ENCODE results near the gene OVOL2.
"Not testable (repeated sequence)": the region's sequence is repeated elsewhere in the genome, so short reads cannot be mapped to it uniquely, and the experiment has no call there.

Gene OVOL2

DNA sequence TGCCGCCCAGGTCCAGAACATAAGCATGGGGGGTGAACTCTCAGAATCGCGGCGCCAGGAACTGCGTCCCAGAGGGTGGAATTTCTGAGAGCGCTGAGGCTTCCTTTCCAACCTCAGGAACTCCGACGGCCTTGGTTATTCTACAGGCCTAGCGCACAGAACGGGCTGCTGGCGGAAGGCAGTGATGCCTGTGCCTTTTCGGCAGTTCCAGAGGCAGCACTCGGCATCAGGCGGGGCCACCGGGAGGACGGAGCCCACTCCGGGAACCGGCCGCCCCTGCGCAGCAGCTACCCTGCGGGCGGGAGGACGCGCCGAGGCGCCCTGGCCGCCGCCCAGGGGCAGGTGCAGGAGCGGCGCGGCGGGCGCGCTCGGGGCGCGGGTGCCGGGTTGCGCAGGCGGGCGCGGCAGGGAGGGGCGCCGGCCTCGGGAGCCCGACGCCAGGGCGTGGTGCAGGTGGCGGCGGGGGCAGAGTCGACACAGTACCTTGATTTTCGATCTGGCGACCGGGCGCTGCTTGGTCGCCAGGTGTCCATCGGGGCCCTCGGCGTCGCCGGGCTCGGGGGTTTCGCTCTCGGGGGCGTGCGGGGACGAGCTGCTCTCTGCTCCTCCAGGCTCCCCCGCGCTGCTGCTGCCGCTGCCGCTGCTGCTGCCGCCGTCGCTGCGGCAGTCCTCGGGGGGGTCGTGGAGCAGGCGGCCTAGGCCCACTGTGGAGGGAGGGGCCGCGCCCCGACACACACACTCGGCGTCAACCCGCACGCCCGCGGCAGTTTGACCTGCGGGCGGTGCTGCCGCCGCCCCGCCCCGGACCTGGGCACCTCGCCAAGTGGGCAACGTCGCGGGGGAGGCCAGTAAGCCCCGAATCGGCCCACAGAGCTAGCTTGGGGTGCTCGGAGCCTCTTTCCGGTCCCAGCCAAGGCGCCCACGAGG, 1.3 kb downstream of the OVOL2 start:
- DNase-seq: no peak

GRCh38 chr20:18055261-18055660, 2.5 kb downstream of the OVOL2 start:
- no peak for DNase-seq

DNA sequence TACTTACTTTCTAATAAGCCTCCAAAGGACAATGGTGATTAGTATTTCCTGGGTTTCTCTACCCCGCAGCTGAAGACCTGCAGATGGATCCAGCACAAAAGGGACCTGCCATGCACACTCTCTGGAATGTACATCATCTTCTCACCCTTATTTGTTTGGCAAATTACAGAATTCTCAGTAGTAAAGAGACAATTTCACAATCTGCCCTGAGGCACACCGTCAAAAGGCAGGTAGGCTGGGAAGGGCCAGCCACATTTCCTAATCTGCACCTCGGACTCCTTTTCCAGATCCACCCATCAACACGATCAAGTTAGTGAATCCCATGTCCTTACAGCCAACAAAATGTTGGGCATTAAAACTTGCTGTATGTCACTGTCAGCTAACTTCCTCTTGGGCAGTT, 4.9 kb downstream of the OVOL2 start:
- DNase-seq: no peak

DNA sequence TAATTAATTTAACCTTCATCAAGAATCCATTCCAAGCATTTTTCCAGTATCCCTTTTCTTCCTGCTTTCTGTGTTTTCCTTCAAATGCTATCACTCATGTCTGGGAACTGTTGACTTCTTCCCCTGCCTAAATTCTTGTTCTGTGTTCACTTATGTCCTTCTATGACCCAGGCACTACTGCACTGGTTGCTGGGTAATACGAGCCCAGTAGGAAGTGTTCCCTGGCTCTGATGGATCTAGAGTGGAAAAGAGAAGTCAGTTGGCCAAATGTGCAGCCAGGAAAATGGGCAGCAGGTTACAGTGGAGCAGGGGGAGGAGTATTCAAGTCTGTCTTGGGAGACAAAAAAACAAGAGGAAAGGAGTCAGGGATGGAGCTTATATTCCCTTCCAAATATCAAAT, 7.1 kb downstream of the OVOL2 start:
- no peak for DNase-seq

GRCh38 chr20:18048176-18048575, 9.5 kb downstream of the OVOL2 start:
- no peak for DNase-seq

GRCh38 chr20:18046535-18046934, 11.2 kb downstream of the OVOL2 start:
- DNase-seq: no peak

- DNase-seq: no peak
These were observed 15.5 kb downstream of the OVOL2 start for GRCh38 chr20:18042229-18042628.

GRCh38 chr20:18041462-18041861, 16.3 kb downstream of the OVOL2 start:
- no peak for DNase-seq

DNA sequence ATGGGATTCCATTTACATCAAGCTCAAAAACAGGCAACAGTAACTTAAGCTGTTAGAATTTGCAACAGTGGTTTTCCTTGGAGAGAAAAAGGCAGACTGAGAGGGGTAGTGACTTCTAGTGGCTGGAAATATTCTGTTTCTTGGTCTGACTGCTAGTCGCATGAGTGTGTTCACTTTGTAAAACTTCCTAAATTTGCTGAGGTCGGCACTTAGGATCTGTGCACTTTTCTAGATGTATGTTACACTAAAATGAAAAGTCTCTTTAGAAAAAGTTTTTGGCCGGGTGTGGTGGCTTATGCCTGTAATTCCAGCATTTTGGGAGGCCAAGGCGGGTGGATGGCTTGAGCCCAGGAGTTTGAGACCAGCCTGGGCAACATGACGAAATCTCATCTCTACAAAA, 18.7 kb downstream of the OVOL2 start:
- no peak for DNase-seq

DNA sequence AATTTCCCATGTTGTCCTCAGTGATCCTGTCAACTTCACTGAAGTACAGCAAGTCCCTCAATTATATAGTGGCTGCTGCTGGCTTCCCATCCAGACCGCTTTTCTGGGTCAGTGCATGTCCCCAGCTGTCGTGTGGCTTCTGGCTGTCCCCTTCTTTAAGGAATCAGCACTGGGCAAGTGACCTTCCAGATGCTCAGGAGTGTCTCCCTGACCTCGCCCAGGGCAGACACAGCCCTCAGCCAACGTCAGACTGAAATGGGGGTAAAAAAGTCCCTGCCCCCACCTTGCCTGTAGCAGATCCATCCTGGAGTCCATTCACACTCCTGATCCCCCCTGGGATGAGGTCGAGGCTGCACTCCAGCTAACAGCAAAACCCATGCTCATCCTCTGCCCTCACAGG, 23.7 kb downstream of the OVOL2 start:
- DNase-seq: no peak

- no peak for DNase-seq
These were observed 24.5 kb downstream of the OVOL2 start for GRCh38 chr20:18032977-18033892.

GRCh38 chr20:18031888-18032509, 25.7 kb downstream of the OVOL2 start:
- DNase-seq: no peak

GRCh38 chr20:18031050-18031449, 26.7 kb downstream of the OVOL2 start:
- no peak for DNase-seq

GRCh38 chr20:18030020-18030419, 27.7 kb downstream of the OVOL2 start:
- no peak for DNase-seq

DNA sequence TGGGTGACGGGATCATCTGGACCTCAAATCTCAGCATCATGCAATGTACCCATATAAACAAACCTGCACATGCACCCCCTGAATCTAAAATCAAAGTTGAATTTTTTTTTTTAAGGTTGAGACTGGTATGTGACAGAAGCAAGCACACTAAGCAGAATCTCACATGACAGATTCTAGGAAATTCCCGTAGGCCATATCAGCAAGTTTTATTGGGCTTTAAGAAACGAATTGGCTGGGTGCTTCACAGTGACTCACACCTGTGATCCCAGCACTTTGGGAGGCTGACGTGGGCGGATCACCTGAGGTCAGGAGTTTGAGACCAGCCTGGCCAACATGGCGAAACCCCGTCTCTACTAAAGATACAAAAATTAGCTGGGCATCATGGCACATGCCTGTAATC, 30.7 kb downstream of the OVOL2 start:
- not testable (repeated sequence) for DNase-seq

GRCh38 chr20:18024606-18025127, 33.0 kb downstream of the OVOL2 start:
- DNase-seq: no peak

DNA sequence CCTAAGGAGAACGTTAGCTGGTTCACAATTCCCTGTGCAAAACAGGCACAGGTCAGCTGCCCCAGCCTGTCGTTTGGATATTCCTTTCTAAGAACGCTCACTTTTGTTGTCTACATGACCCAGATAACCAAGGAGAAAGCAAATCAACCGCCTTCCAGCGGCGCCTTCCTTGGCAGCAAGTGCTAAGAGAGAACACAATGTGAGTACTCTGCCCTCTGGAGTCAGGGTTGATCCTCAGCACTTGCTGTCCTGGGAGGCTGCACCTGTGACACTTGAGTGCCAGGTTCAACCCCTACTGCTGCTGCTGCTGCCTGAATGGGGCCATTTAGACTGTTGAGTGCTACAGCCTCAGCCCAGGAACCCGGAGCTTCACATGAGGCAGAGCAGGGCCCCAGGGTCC, 36.8 kb downstream of the OVOL2 start:
- no peak for DNase-seq

- DNase-seq: no peak
These were observed 38.6 kb downstream of the OVOL2 start for GRCh38 chr20:18019068-18019467.

- no peak for DNase-seq
These were observed 39.6 kb downstream of the OVOL2 start for GRCh38 chr20:18018100-18018499.

DNA sequence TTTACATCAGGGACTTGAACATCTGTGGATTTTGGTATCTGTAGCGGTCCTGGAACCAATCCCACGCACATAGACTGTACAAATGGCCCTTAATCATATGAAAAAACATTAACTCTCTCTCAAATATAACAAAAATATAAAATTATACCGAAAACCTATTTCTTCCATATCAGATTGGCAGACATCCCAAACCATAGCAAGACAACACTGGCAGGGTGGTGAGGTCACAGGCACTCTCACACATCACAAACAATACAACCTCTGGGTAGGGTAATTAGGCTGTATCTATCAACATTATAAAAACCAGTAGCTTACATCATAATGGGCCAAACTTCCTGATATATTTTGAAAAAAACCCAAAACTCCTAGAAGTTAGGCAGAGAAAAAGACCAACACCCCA, 40.9 kb downstream of the OVOL2 start:
- DNase-seq: no peak

DNA sequence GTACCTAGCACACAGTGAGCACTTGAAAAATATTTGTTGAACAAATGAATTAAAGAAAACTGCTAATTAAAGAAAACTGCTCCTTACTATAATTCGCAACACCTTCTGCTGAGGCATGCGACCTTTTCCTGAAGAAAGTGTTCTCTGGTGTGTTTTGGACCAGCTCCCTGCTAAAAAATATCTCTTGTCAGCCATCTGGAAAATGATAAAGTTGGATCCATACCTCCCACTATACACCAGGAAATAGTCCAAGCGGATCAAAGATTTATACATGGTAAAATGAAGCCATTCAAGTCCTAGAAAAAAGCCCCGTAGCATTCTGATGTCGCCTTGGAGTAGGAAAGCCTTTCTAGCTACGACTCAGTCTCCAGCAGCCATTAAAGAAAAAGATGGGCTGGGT, 43.3 kb downstream of the OVOL2 start:
- no peak for DNase-seq

DNA sequence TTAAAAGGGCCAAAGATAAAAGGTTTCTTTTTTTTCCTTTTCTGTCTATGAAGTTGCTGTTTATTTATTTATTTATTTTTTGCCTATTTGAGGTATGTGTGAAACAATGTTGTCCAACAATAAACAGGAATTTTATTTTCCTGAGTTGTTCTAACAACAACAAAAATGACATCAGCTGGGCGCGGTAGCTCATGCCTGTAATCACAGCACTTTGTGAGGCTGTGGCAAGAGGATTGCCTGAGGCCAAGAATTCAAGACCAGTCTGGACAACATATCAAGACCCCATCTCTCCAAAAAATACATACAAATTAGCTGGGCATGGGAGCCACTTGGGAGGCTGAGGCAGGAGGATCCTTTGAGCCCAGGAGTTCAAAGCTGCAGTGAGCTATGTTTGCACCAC, 44.8 kb downstream of the OVOL2 start:
- no peak for DNase-seq
